H1 (cell line): Measurements from ENCODE around the gene ZFHX2. TPM values are rescaled to one million over a fixed set of nuclear protein-coding genes. Genes with fewer than 3 reads are reported as not detected.

Experiments
- CTCF ChIA-PET: fragments of 300-600 bp; sonication (Branson Sonifier 250); formaldehyde crosslinking; loops from one replicate; lab custom pipeline; 2021; ENCODE audit not compliant: partially characterized antibody; lab: Charles Lee
- POLR2A ChIA-PET: fragments of 300-600 bp; sonication (Branson Sonifier 250); formaldehyde crosslinking; loops from one replicate; lab custom pipeline; 2021; ENCODE audit warnings: inconsistent platforms; ENCODE audit not compliant: partially characterized antibody; lab: Charles Lee
- DNase-seq, 2 experiments: peaks; one replicate each; pipeline versions ENCODE4 v3.0.0 to v3.0.0-alpha.2; 2010 to 2022; ENCODE audit warnings: low spot score in 2 of 2, low read depth in 1 of 2, mixed read lengths in 1 of 2
- FAIRE-seq: peaks from 2 replicates; lab custom pipeline; 2011; peaks lifted over from hg19 to GRCh38; lab: Jason Lieb, UNC
- H2AFZ ChIP-seq: 2 replicates; pipeline ENCODE4 v1.8.1; 2012; ENCODE audit warnings: low read length, inconsistent platforms
- H2AK5ac ChIP-seq: 2 replicates; pipeline ENCODE4 v1.6.1; 2013; ENCODE audit warnings: low read depth, low read length
- H2BK120ac ChIP-seq: replicated peaks from 2 replicates; pipeline ENCODE3; 2013; ENCODE audit warnings: low read depth, low read length, inconsistent platforms
- H2BK12ac ChIP-seq: 2 replicates; pipeline ENCODE4 v1.6.1; 2013; ENCODE audit warnings: low read depth, low read length
- H2BK15ac ChIP-seq: 2 replicates; pipeline ENCODE4 v1.6.1; 2013; ENCODE audit warnings: low read length
- H2BK20ac ChIP-seq: 2 replicates; pipeline ENCODE4 v1.6.1; 2013; ENCODE audit warnings: low read length
- H2BK5ac ChIP-seq: 2 replicates; pipeline ENCODE4 v1.6.1; 2013; ENCODE audit warnings: low read depth, low read length
- H3K14ac ChIP-seq: 2 replicates; pipeline ENCODE4 v1.6.1; 2013; ENCODE audit warnings: inconsistent platforms; ENCODE audit not compliant: insufficient read length
- H3K18ac ChIP-seq: 2 replicates; pipeline ENCODE4 v1.6.1; 2013; ENCODE audit warnings: low read length; ENCODE audit errors: extremely low read depth
- H3K23ac ChIP-seq: 2 replicates; pipeline ENCODE4 v1.6.1; 2013; ENCODE audit warnings: inconsistent platforms; ENCODE audit not compliant: insufficient read length
- H3K23me2 ChIP-seq: 2 replicates; pipeline ENCODE4 v1.6.1; 2013; ENCODE audit warnings: low read depth, low read length
- H3K27ac ChIP-seq: 2 replicates; pipeline ENCODE4 v1.6.1; 2011; ENCODE audit warnings: low read depth, low read length, inconsistent platforms
- H3K27me3 ChIP-seq, 4 experiments: replicated peaks in 1 of 4; 1 replicate in 1 of 4; 2 replicates in 3 of 4; pipeline versions ENCODE4 v1.6.1 to v1.8.1; 2011 to 2013; ENCODE audit warnings: low read length in 3 of 4, mild to moderate bottlenecking in 3 of 4, inconsistent platforms in 2 of 4, mixed read lengths in 2 of 4, moderate library complexity in 1 of 4; ENCODE audit not compliant: control insufficient read depth in 3 of 4, insufficient read depth in 3 of 4; ENCODE audit errors: extremely low read depth in 1 of 4
- H3K36me3 ChIP-seq, 4 experiments: 2 replicates each; pipeline versions ENCODE4 v1.6.1 to v1.8.1; 2011 to 2013; ENCODE audit warnings: mild to moderate bottlenecking in 4 of 4, low read length in 3 of 4, moderate library complexity in 2 of 4, control low read depth in 1 of 4, inconsistent platforms in 1 of 4; ENCODE audit not compliant: insufficient read depth in 4 of 4, control insufficient read depth in 2 of 4
- H3K4ac ChIP-seq: replicated peaks from 2 replicates; pipeline ENCODE3; 2013; ENCODE audit warnings: low read length, low read depth, mixed read lengths, inconsistent platforms; ENCODE audit not compliant: insufficient read length
- H3K4me1 ChIP-seq, 4 experiments: replicated peaks in 1 of 4; 1 replicate in 1 of 4; 2 replicates in 3 of 4; pipeline versions ENCODE4 v1.6.1 to v1.8.1; 2011 to 2013; ENCODE audit warnings: low read length in 3 of 4, inconsistent platforms in 2 of 4, mixed read lengths in 1 of 4; ENCODE audit not compliant: insufficient read depth in 4 of 4, control insufficient read depth in 3 of 4
- H3K4me2 ChIP-seq, 2 experiments: 2 replicates each; pipeline versions ENCODE4 v1.6.1 to v1.8.1; 2011 to 2013; ENCODE audit warnings: low read depth in 2 of 2, low read length in 2 of 2, control low read depth in 1 of 2, inconsistent platforms in 1 of 2, mild to moderate bottlenecking in 1 of 2; ENCODE audit not compliant: insufficient read depth in 1 of 2
- H3K4me3 ChIP-seq, 4 experiments: fragments of 200-600, 300-600 bp in 1 of 4; sonication (generic), shearing (Covaris generic), sonication (Bioruptor Twin) in 1 of 4; 2 replicates each; pipeline versions ENCODE4 v1.5.1 to v1.8.1; 2011 to 2016; ENCODE audit warnings: low read length in 4 of 4, low read depth in 3 of 4, control low read depth in 2 of 4, inconsistent platforms in 2 of 4, mild to moderate bottlenecking in 2 of 4, mixed read lengths in 1 of 4, moderate library complexity in 1 of 4; ENCODE audit not compliant: insufficient read depth in 2 of 4; ENCODE audit errors: extremely low read depth in 1 of 4
- H3K56ac ChIP-seq: replicated peaks from 2 replicates; pipeline ENCODE3; 2013; ENCODE audit warnings: low read depth, mild to moderate bottlenecking, mixed read lengths, low read length, inconsistent platforms; ENCODE audit not compliant: insufficient read length
- H3K79me1 ChIP-seq: 2 replicates; pipeline ENCODE4 v1.6.1; 2013; ENCODE audit warnings: low read depth, low read length, control low read depth
- H3K79me2 ChIP-seq, 2 experiments: 2 replicates each; pipeline versions ENCODE4 v1.6.1 to v1.8.1; 2012 to 2013; ENCODE audit warnings: low read length in 2 of 2, mild to moderate bottlenecking in 2 of 2, inconsistent platforms in 1 of 2; ENCODE audit not compliant: insufficient read depth in 2 of 2, control insufficient read depth in 1 of 2
- H3K9ac ChIP-seq, 4 experiments: replicated peaks in 1 of 4; 1 replicate in 1 of 4; 2 replicates in 3 of 4; pipeline versions ENCODE4 v1.6.1 to v1.8.1; 2011 to 2013; ENCODE audit warnings: low read depth in 3 of 4, low read length in 3 of 4, control low read depth in 2 of 4, mild to moderate bottlenecking in 2 of 4, moderate library complexity in 2 of 4, inconsistent platforms in 1 of 4; ENCODE audit errors: extremely low read depth in 1 of 4
- H3K9me3 ChIP-seq, 2 experiments: 2 replicates each; pipeline versions ENCODE4 v1.6.1 to v1.8.1; 2012 to 2013; ENCODE audit warnings: mild to moderate bottlenecking in 2 of 2, moderate library complexity in 2 of 2, control low read depth in 1 of 2, inconsistent platforms in 1 of 2, low read depth in 1 of 2, low read length in 1 of 2, mixed read lengths in 1 of 2; ENCODE audit not compliant: insufficient read depth in 2 of 2
- H4K20me1 ChIP-seq, 2 experiments: replicated peaks in 1 of 2; 2 replicates each; pipeline versions ENCODE3 to v1.8.1; 2011 to 2013; ENCODE audit warnings: inconsistent platforms in 2 of 2, low read length in 2 of 2, mild to moderate bottlenecking in 1 of 2; ENCODE audit not compliant: insufficient read depth in 2 of 2, control insufficient read depth in 1 of 2
- H4K5ac ChIP-seq: 2 replicates; pipeline ENCODE4 v1.6.1; 2013; ENCODE audit warnings: low read length, low read depth, mixed read lengths, inconsistent platforms; ENCODE audit not compliant: insufficient read length
- H4K8ac ChIP-seq: 2 replicates; pipeline ENCODE4 v1.8.0; 2013; ENCODE audit warnings: mild to moderate bottlenecking, moderate library complexity, low read length, inconsistent platforms; ENCODE audit not compliant: insufficient read depth; ENCODE audit errors: extremely low read depth
- H4K91ac ChIP-seq: replicated peaks from 2 replicates; pipeline ENCODE3; 2013; ENCODE audit warnings: low read length, mixed read lengths, inconsistent platforms; ENCODE audit not compliant: insufficient read length
- BRCA1 ChIP-seq: IDR thresholded peaks from 2 replicates; pipeline ENCODE4 v1.6.1; 2012; ENCODE audit warnings: low read depth, low read length, improper control_type of control experiment
- CBX5 ChIP-seq: fragments of 300-800, 300-1000 bp; sonication (generic); IDR thresholded peaks from 2 replicates; pipeline ENCODE4 v1.7.1; 2016; ENCODE audit warnings: antibody characterized with exemption, low read length, low read depth
- CREB1 ChIP-seq: IDR thresholded peaks from 2 replicates; pipeline ENCODE4 v1.6.1; 2012; ENCODE audit warnings: inconsistent platforms
- CTBP2 ChIP-seq: IDR thresholded peaks from 2 replicates; pipeline ENCODE4 v1.7.0; 2011; ENCODE audit warnings: borderline replicate concordance, mild to moderate bottlenecking, moderate library complexity, mixed read lengths, low read length; ENCODE audit not compliant: insufficient read depth, insufficient read length
- KDM5A ChIP-seq: fragments of 200-600 bp; IDR thresholded peaks from 2 replicates; pipeline ENCODE4 v1.7.1; 2012; ENCODE audit warnings: mild to moderate bottlenecking, low read length, inconsistent platforms, mixed read lengths
- SIX5 ChIP-seq: IDR thresholded peaks from 2 replicates; pipeline ENCODE4 v1.6.1; 2011; ENCODE audit warnings: mild to moderate bottlenecking, low read depth, low read length
- YY1 ChIP-seq: IDR thresholded peaks from 2 replicates; pipeline ENCODE4 v1.6.1; 2011; ENCODE audit warnings: low read depth, mild to moderate bottlenecking, low read length
- ZNF274 ChIP-seq: IDR thresholded peaks from 2 replicates; pipeline ENCODE4 v1.7.0; 2012; ENCODE audit warnings: low read length, borderline replicate concordance; ENCODE audit errors: extremely low read depth
- WGBS, 2 experiments: shearing (Covaris generic) in 1 of 2; methylation state at CpG; one replicate each; pipeline versions ENCODE4 v1.1.6 to v1.1.7; 2013 to 2015; ENCODE audit warnings: low lambda C conversion rate in 2 of 2, mixed read lengths in 2 of 2, inconsistent platforms in 1 of 2, low coverage in 1 of 2, missing lambda C conversion rate in 1 of 2; ENCODE audit not compliant: insufficient replicate concordance in 2 of 2, insufficient coverage in 1 of 2, insufficient read length in 1 of 2; ENCODE audit errors: extremely low coverage in 1 of 2, missing lambda C conversion rate in 1 of 2; 5-methylcytosine and 5-hydroxymethylcytosine counted together
- polyA plus RNA-seq, 7 experiments: library from polyadenylated mRNA; depleted of rRNA in 3 of 7; stranded (reverse) in 5 of 7; unstranded in 2 of 7; fragments of >200 nt in 5 of 7; fragments of 200-250 nt in 2 of 7; gene quantifications; 1 replicate in 5 of 7; 2 replicates in 1 of 7; 4 replicates in 1 of 7; pipeline versions ENCODE4 v1.2.1 to v1.2.3, GENCODE V29; 2011 to 2013; ENCODE audit warnings: missing spikeins in 2 of 7, mixed read lengths in 2 of 7
- total RNA-seq: library from RNA; stranded (reverse); fragmentation: NEBNext Ultra II Directional; extraction: Animal tissue kit (Norgen Biotek cat#: 25700); gene quantifications from 2 replicates; pipeline ENCODE4 v1.2.1, GENCODE V29; 2021

The ZFHX2 gene
- total and polyA plus RNA-seq, 2 of the 8 experiments (the other 6 are each of a cell fraction or from before 2014, with no cell fraction given) = 2.7 to 27.0 TPM

DNA sequence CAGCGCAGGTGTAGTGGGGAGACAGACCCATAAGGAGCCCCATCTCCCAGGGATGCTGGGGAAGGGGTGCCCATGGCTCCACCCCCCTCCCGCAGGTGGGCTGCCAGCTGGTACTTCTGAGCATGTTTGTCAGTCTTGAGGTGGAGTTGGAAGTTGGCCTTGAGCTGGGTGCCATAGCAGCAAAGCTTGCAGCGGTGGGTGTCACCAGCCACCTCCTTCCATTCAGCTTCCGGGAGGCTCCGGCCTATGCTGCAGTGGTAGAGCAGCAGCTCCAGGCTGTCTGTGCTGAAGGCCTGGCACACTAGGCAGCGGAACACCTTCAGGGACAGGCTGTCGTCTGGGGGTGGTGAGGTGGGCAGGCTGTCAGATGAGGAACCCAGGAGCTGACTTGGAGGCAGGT is 18.9 kb downstream of the ZFHX2 start:
- Histone ChIP-seq H2BK120ac (no peak overlapping the region), H3K9me3 (no peaks in the 10 kb centered on the region), H3K4me2 (no peak overlapping the region), H2BK5ac (no peak overlapping the region), H3K18ac (no peak overlapping the region), H3K23me2 (peaks cover 2% of the 10 kb centered on the region), H4K8ac (no peak overlapping the region; the same call in 1 of the 2 replicates), H3K9ac (no peak overlapping the region), H2BK12ac (no peak overlapping the region), H3K4ac (no peak overlapping the region), H3K79me2 (peaks cover 0 to 10% of the 10 kb centered on the region in 2 experiments; a peak in 2 of 4 replicates), H3K14ac (no peak overlapping the region), H2BK15ac (no peak overlapping the region), H3K56ac (no peak overlapping the region), H3K23ac (no peak overlapping the region), H3K27ac (no peak overlapping the region), H2BK20ac (no peak overlapping the region), H3K27me3 (no peaks in the 10 kb centered on the region), H2AK5ac (no peak overlapping the region), H3K4me1 (peaks cover 0 to 9% (median 4%) of the 10 kb centered on the region in 4 experiments; a peak in 6 of 7 replicates), H3K36me3 (peaks cover 7 to 29% (median 19%) of the 10 kb centered on the region in 4 experiments; a peak in 4 of 8 replicates), H4K20me1 (no peaks in the 10 kb centered on the region), H3K4me3 (no peak overlapping the region), H4K5ac (no peak overlapping the region), H2AFZ (no peak overlapping the region), H3K79me1 (no peaks in the 10 kb centered on the region), H4K91ac (no peak overlapping the region)
- POLR2A ChIA-PET = interaction anchor here (48.3 to 52.7 kb wide), 2 partner anchors 4 to 15 kb away, joined by 1523 read pairs; partner anchors contain the start of genes AP1G2, THTPA and ZFHX2
- WGBS, 2 experiments = 90% methylated on average over 6 of the region's 7 CpGs; no CpG with 5 or more reads in 1 of the 2 experiments
- CTCF ChIA-PET = interaction anchor here (0.6 to 70.5 kb wide), 7 partner anchors 9 to 96 kb away, joined by 3 to 2092 read pairs (median 5); partner anchors contain the start of genes AP1G2, NGDN, THTPA and ZFHX2
- TF ChIP-seq BRCA1 (no peak), CTBP2 (no peak), ZNF274 (no peak), SIX5 (no peak), CREB1 (no peak), YY1 (no peak), KDM5A (no peak), CBX5 (no peak)
- FAIRE-seq (no peak), DNase-seq (no peak)
